GM15510 (cell line): ENCODE measurements around the gene RHOT2.

Source experiments
- POLR2A ChIP-seq: IDR thresholded peaks from 3 replicates; pipeline ENCODE4 v1.6.1; 2011; ENCODE audit warnings: borderline replicate concordance; ENCODE audit not compliant: insufficient read length; ENCODE audit errors: extremely low read depth

The RHOT2 gene

DNA sequence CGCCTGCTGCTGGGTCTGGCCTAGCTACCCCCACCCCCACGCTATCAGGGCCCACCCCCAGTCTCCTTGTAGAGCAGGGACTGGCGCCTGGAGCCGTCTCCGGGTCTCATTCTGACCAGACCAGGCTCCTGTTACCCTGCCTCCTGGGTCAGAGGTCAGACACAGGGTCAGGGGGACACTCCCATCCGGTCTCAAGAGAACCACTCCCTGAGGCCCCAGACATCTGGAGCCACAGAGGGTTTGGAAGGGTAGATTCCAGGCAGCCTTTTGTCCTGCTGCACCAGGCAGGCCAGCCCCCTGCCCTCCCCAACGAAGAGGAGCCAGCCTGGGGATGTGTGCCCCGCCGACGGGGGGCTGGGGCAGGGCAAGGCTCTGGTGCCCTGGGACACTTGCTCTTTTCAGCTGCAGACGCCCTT lies 38.1 kb upstream of the RHOT2 start:
- no peak for TF ChIP-seq POLR2A

DNA sequence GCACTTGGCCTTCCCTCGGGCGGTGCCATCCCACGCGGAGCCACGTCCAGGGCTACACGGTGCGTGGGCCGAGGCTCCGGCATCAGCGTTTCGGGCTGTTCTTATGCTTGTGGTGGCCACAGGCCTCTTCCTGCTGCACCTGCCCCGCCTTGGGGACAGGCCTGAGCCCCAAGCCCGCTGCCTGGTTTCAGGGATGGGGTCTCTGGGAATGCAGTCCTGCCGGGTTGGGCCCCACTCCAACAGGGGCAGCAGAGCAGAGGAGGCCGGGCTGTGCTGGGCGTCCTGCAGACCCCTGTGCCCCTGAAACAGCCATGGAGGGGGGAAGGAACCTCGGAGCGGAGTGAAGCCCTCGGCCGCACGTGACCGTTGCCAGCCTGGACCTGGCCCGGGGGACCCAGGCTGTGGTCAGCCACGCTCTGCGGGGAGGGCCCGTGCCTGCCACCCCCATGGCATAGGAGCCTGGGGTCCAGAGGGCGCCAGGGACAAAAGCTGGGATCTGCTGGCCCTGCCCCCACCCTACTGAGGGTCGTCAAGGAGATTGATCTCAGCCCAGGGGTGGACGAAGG lies 37.6 kb upstream of the RHOT2 start:
- no peak for TF ChIP-seq POLR2A

DNA sequence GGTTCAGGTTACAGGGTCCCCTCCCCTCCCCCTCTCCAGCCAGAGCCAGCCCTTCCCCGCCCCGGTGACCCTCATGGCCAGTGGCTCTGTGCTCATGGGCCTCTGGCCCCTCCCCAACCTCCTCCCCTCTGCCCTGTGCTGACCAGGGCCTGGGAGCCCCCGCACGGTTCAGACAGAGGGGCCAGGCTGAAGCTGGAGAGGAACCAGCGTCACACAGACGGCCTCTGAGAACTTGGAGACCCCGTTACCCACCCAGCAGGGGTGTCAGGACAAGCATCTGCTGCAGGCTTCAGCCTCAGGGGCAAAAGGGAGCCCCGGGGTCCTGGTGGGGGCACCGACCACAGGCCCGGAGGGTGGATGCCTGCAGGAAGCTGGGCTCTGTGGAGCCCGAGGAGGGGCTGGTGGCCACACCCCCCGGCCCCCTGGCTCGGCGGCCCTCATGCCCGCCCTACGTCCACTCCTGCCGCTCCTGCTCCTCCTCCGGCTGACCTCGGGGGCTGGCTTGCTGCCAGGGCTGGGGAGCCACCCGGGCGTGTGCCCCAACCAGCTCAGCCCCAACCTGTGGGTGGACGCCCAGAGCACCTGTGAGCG lies 37.0 kb upstream of the RHOT2 start, which contains the start of gene WFIKKN1:
Gene WFIKKN1, plus strand, starts transcription at position 171 of the 591 bp plus-strand sequence. Its CDS starts 269 bp downstream, at position 440.
- no peak for TF ChIP-seq POLR2A

DNA sequence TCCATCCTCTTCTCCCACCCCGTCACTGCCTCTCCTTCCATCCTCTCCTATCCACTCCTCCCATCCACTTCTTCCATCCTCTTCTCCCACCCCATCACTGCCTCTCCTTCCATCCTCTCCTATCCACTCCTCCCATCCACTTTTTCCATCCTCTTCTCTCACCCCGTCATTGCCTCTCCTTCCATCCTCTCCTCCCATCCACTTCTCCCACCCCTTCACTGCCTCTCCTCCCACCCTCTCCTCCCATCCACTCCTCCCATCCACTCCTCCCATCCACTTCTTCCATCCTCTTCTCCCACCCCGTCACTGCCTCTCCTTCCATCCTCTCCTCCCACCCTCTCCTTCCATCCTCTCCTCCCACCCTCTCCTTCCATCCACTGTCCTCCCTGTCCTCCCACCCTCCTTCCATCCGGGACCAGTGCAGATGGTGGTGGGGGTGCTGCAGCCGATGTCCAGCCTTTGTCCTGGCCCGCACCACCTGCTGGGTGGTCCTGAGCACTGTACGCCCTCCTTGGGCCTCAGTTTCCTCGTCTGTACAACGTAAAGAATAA lies 36.0 kb upstream of the RHOT2 start:
- no peak for TF ChIP-seq POLR2A

DNA sequence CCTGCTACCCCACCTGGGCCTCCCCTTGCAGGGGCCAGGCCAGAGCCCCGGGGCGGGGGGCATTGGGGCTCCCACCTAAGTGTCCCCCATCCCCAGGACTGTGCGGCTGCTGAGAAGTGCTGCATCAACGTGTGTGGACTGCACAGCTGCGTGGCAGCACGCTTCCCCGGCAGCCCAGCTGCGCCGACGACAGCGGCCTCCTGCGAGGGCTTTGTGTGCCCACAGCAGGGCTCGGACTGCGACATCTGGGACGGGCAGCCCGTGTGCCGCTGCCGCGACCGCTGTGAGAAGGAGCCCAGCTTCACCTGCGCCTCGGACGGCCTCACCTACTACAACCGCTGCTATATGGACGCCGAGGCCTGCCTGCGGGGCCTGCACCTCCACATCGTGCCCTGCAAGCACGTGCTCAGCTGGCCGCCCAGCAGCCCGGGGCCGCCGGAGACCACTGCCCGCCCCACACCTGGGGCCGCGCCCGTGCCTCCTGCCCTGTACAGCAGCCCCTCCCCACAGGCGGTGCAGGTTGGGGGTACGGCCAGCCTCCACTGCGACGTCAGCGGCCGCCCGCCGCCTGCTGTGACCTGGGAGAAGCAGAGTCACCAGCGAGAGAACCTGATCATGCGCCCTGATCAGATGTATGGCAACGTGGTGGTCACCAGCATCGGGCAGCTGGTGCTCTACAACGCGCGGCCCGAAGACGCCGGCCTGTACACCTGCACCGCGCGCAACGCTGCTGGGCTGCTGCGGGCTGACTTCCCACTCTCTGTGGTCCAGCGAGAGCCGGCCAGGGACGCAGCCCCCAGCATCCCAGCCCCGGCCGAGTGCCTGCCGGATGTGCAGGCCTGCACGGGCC lies 35.2 kb upstream of the RHOT2 start:
- no peak for TF ChIP-seq POLR2A

DNA sequence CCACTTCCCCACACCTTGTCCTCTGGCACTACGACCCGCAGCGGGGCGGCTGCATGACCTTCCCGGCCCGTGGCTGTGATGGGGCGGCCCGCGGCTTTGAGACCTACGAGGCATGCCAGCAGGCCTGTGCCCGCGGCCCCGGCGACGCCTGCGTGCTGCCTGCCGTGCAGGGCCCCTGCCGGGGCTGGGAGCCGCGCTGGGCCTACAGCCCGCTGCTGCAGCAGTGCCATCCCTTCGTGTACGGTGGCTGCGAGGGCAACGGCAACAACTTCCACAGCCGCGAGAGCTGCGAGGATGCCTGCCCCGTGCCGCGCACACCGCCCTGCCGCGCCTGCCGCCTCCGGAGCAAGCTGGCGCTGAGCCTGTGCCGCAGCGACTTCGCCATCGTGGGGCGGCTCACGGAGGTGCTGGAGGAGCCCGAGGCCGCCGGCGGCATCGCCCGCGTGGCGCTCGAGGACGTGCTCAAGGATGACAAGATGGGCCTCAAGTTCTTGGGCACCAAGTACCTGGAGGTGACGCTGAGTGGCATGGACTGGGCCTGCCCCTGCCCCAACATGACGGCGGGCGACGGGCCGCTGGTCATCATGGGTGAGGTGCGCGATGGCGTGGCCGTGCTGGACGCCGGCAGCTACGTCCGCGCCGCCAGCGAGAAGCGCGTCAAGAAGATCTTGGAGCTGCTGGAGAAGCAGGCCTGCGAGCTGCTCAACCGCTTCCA lies 34.4 kb upstream of the RHOT2 start:
- no peak for TF ChIP-seq POLR2A

DNA sequence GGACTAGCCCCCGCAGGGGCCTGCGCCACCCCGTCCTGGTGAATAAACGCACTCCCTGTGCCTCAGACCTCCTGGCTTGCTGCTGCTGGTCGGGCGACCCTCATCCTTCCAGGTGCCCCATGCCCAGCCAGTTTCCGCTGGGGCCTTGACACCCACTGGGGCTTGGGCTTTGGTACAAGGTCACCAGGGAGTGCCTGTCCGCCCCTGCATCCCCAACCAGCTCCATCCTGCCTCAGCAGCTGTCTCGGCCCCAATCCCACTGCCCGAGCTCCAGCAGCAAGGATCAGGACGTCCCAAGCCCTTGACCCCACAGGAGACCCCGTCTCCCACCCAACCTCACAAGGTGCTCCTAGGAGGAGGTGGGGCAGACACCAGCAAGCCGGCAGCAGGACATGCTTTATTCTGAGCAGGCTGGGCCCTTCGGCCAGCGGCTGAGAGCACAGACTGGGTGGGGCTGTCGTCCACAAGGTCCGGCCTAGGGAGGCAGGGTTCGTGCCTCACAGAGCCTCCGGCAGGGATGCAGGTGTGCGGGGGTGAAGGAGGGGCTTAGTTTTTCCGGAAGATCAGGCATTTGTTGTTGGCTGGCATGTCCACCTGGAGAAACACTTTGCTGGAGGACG lies 33.8 kb upstream of the RHOT2 start:
- no peak for TF ChIP-seq POLR2A

DNA sequence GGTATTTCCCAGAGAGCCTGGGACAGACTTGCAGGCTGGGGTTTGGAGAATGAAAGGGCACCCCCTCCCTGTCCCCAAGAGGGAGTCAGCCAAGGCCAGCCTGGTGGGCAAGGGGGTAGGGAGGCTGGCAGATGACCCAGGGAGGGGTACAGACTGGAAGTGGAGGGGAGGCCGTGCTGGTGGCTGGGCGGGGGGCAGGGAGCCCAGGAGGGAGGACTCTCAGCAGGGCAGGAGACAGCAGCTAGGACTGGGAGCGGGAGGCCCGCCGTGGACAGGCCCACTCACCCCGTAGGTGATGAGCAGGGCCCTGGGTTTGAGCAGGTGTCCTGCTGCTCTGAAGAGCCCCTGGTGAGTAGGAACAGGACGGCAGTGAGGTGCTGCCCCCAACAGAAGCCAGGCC lies 32.9 kb upstream of the RHOT2 start:
- no peak for TF ChIP-seq POLR2A

DNA sequence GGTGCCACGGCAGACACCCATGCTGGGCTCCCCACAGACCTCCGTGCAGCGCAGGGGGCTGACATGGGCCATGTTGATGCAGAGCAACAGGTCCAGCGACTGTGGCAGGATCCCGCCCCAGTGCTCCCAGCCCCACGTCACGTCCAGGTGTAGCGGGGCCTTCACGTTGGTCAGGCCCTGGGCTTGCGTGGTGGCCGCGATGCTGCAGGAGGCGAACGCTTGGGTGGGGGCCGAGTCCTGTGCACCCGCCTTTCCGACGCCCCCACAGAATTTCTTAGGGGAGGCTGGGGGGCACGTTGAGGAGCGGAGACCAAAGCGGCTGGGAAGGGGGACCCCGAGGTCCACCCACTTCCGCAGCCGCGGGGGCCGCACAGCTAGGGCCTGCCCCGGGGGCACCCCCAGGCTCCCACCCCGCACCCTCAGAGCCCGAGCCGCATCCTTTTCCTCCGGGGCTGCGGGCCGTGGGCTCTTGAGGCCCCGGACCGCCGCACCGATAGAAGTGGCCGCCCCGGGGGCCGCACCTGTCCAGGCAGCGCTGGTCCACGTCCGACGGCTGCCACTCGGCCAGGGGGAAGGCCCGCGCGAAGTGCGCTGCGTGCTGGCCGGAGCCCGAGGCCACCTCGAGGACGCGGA lies 32.2 kb upstream of the RHOT2 start:
- TF ChIP-seq POLR2A = no peak

DNA sequence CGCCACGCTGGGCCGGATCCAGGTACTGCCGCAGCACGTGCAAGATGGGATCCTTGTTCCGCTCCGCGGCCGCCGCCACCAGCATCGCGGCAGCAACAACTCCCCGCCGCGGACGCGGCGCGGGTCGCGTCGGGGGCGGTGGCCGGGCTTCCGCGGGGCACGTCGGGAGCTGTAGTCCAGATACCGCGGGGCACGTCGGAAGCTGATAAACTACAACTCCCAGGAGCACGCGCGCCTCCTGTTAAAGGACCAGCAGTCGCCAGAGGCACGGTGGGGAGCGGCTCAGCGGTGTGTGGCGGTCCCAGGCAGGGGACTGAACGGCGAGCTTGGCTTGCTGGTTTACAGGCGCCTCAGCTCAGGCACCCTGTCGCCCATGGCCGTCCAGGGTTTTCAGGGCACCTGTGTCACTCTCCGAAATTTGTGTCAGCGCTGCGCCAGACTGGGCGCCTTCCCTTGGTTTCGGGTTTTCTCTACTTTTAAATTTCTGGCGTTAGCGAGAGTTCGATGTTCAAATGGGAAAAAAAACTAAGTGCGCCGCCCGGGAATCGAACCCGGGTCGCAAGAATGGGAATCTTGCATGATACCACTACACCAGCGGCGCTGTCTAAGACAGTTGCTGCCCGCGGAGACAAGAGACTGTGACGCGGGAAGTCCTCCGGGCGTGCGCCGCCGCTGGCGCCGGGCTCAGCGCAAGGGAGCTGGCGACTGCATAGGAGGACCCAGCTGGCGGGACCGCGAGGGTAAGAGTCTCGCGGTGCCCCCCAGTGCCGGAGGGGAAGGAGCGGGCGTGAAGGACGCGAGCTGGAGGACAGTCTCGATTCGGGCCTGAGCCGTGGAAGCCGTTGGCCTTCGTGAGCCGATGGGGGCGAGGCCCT lies 31.5 kb upstream of the RHOT2 start, which contains the start of gene METTL26:
Gene METTL26, minus strand, starts transcription at position 100 of the 875 bp plus-strand sequence. Its CDS starts 15 bp downstream, at position 85.
- TF ChIP-seq POLR2A = peak; percentile 87

DNA sequence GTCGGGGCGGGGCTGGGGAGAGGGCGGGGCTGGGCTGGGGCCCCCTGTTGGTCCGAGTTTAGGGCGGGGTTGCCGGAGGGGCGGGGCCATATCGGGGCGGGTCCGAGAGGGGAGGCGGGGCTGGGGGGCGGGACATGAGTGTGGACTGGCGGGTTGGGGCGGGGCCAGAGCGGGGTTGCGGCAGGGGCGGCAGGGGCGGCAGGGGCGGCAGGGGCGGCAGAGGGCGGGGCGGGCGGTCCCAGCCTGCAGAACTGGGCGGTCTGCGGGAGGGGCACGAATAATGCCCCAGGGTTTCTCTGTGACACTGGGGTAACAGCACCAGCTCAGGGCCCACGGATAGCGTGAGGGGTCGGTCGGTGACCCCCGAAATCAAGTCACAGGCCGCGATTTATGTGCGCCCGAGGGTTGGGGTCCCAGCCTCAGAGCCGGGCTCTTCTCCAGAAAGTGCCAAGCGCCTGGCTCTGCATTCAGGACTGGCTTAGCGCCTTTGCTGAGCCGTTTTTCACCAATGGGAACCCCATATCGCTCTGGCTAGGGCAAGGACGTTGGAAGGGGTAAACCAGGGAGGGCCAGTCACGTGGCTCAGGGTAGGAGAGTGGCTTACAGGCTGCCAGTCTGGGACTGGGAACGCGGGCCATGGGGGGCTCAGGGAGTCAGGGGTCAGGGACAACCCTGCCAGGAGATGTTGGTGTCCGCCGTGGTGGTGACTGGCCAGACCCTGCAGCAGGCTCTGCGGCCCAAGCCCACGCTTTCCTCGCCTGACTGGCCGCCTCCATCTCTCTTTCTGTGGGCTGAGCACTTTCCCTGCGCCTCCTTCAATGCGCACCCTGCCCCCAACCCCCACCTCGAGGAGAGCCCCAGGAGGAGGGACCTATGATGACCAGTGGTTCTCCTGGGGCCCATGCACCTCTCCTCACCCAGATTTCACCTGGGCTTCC lies 30.6 kb upstream of the RHOT2 start:
- TF ChIP-seq POLR2A = no peak

DNA sequence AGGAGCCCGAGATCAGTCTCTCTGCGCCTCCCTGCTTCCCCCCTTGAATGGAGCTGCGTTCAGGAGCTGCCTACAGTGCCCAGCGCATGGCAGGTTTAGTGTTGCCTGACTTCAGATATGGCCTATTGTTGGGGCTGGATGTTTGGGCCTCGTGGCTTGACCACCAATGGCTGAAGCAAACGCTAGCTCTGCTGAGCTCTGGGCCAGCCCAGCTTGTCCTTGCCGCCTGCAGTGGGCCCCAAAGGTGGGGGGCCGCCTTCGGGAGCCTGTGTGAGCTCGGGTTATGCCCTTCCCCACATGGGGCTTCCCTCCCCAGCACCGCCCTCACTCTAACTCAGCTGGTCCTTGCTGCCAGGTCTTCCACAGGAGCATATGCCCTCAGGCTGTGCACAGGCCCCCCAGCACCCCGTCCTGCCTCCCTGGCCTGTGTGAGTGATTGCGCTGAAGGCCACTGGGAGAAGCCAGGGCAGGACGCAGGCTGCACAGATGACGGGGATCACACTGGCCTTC lies 29.8 kb upstream of the RHOT2 start:
- TF ChIP-seq POLR2A = no peak

DNA sequence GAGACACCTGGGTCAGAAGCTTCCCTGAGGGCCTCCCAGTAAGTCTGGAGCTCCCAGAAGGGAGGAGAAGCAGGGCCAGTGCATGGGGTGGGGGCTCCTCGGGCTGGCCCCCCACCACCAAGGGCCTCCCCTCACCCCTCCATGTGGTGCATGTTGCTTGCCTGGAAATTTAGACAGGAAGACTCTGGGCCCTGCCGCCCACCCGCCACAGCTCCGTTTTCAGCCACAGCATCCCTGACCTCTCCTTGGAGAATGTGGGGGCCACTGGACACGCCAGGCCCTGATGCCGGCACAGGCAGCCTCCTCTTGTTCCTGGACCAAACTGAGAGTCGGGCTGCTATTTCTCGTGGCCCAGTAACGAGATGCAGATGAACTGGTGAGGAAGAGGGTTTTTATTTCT lies 29.1 kb upstream of the RHOT2 start:
- TF ChIP-seq POLR2A = no peak
